WTC11 (cell line): ENCODE measurements around the gene COL5A3. TPM values are rescaled to one million over a fixed set of nuclear protein-coding genes. Genes with fewer than 3 reads are reported as not detected.

Experiments used
- ATAC-seq: fragments of 200-7000 bp; cut with Tn5 transposase; 2 replicates; pipeline ENCODE4 v1.10.0; 2021; ENCODE audit warnings: mild to moderate bottlenecking, moderate library complexity
- CTCF ChIA-PET: fragments of 300-600 bp; sonication (Branson Sonifier 250); formaldehyde crosslinking; loops from one replicate; lab custom pipeline; 2021; ENCODE audit warnings: antibody characterized with exemption; lab: Charles Lee
- POLR2A ChIA-PET: fragments of 350-600 bp; sonication (Branson Sonifier 250); formaldehyde crosslinking; loops from one replicate; lab custom pipeline; 2021; ENCODE audit warnings: antibody characterized with exemption; lab: Charles Lee
- DNase-seq: peaks from one replicate; pipeline ENCODE4 v3.0.0; 2021; ENCODE audit warnings: low spot score
- H3K27ac Mint-ChIP-seq: 2 replicates; pipeline ENCODE4 v1.8.0; 2021; ENCODE audit warnings: mixed read lengths
- H3K27me3 Mint-ChIP-seq: 2 replicates; pipeline ENCODE4 v1.8.0; 2021; ENCODE audit warnings: low read depth, mild to moderate bottlenecking, moderate library complexity, mixed read lengths
- H3K36me3 Mint-ChIP-seq: 2 replicates; pipeline ENCODE4 v1.8.0; 2021; ENCODE audit warnings: mixed read lengths
- H3K4me1 Mint-ChIP-seq: 2 replicates; pipeline ENCODE4 v1.8.0; 2022; ENCODE audit warnings: mixed read lengths
- H3K4me3 Mint-ChIP-seq: 2 replicates; pipeline ENCODE4 v1.8.0; 2021; ENCODE audit warnings: mild to moderate bottlenecking, moderate library complexity, mixed read lengths
- H3K9me3 Mint-ChIP-seq: 2 replicates; pipeline ENCODE4 v1.8.0; 2021; ENCODE audit warnings: mixed read lengths
- AFF4 ChIP-seq: sonication (generic); formaldehyde crosslinking; IDR thresholded peaks from 2 replicates; pipeline ENCODE4 v1.8.1; 2023; ENCODE audit warnings: mild to moderate bottlenecking, missing genetic modification reagents, borderline replicate concordance
- ATF1 ChIP-seq: sonication (generic); formaldehyde crosslinking; IDR thresholded peaks from 2 replicates; pipeline ENCODE4 v1.8.1; 2023; ENCODE audit warnings: mild to moderate bottlenecking, moderate library complexity, missing genetic modification reagents
- CDX4 ChIP-seq: fragments of 250-450 bp; sonication (Bioruptor Pico); IDR thresholded peaks from 2 replicates; pipeline ENCODE4 v1.9.0; 2021; ENCODE audit warnings: moderate library complexity, mild to moderate bottlenecking, inconsistent platforms, borderline replicate concordance
- CREM ChIP-seq: sonication (generic); formaldehyde crosslinking; IDR thresholded peaks from 2 replicates; pipeline ENCODE4 v1.8.1; 2022; ENCODE audit warnings: mild to moderate bottlenecking, missing genetic modification reagents, moderate library complexity
- E2F4 ChIP-seq: sonication (generic); formaldehyde crosslinking; IDR thresholded peaks from 2 replicates; pipeline ENCODE4 v1.8.1; 2022; ENCODE audit warnings: low read depth, mild to moderate bottlenecking, moderate library complexity, missing genetic modification reagents, borderline replicate concordance
- FOXP4 ChIP-seq: sonication (generic); formaldehyde crosslinking; IDR thresholded peaks from 2 replicates; pipeline ENCODE4 v1.8.0; 2022; ENCODE audit warnings: mild to moderate bottlenecking, missing genetic modification reagents
- JAZF1 ChIP-seq: fragments of 250-450 bp; sonication (Bioruptor Pico); IDR thresholded peaks from 2 replicates; pipeline ENCODE4 v1.9.0; 2021; ENCODE audit warnings: moderate library complexity, mild to moderate bottlenecking, inconsistent platforms
- MYBL2 ChIP-seq: sonication (generic); formaldehyde crosslinking; IDR thresholded peaks from 2 replicates; pipeline ENCODE4 v1.8.1; 2023; ENCODE audit warnings: mild to moderate bottlenecking, moderate library complexity, missing genetic modification reagents
- NFATC4 ChIP-seq: fragments of 250-450 bp; sonication (Bioruptor Pico); IDR thresholded peaks from 2 replicates; pipeline ENCODE4 v1.9.0; 2021; ENCODE audit warnings: mild to moderate bottlenecking
- RELA ChIP-seq: sonication (generic); formaldehyde crosslinking; IDR thresholded peaks from 2 replicates; pipeline ENCODE4 v1.8.1; 2022; ENCODE audit warnings: missing genetic modification reagents, mild to moderate bottlenecking, borderline replicate concordance
- SMAD4 ChIP-seq: sonication (generic); formaldehyde crosslinking; IDR thresholded peaks from 2 replicates; pipeline ENCODE4 v1.8.0; 2022; ENCODE audit warnings: mild to moderate bottlenecking, missing genetic modification reagents
- TCF7 ChIP-seq: sonication (generic); formaldehyde crosslinking; IDR thresholded peaks from 2 replicates; pipeline ENCODE4 v1.8.0; 2022; ENCODE audit warnings: mild to moderate bottlenecking, low read depth, missing genetic modification reagents, moderate library complexity
- ZNF281 ChIP-seq: sonication (generic); formaldehyde crosslinking; IDR thresholded peaks from 2 replicates; pipeline ENCODE4 v1.8.0; 2023; ENCODE audit warnings: mild to moderate bottlenecking, missing genetic modification reagents
- ZNF532 ChIP-seq: fragments of 250-450 bp; sonication (Bioruptor Pico); IDR thresholded peaks from 2 replicates; pipeline ENCODE4 v1.9.0; 2021; ENCODE audit warnings: mild to moderate bottlenecking, borderline replicate concordance
- total RNA-seq: library from RNA; stranded (reverse); gene quantifications from 3 replicates; pipeline ENCODE4 v1.2.3, GENCODE V29; 2021

COL5A3 gene
- total RNA-seq, 1 experiment from 2014 or later, result 0.81 TPM

GRCh38 chr19:10013834-10014618 lies 3.7 kb upstream of the COL5A3 start:
- ChIA-PET CTCF (interaction anchor here (1.3 to 7.8 kb wide), 2 partner anchors 13 kb away, joined by 7 to 66 read pairs; no protein-coding TSS in a partner anchor), POLR2A (no interaction called here)
- H3K36me3 Mint-ChIP-seq, result no peaks in the 10 kb centered on the region
- DNase-seq (no peak), ATAC-seq (no peak)
- peaks cover 5% of the 10 kb centered on the region for H3K4me1 Mint-ChIP-seq
- no peak for TF ChIP-seq E2F4
- no peak for TF ChIP-seq JAZF1
- no peak for TF ChIP-seq FOXP4 (CRISPR knock-in tag)
- TF ChIP-seq ZNF281 (CRISPR knock-in tag), result no peak
- no peak for TF ChIP-seq ZNF532 (CRISPR knock-in tag)
- TF ChIP-seq MYBL2 (CRISPR knock-in tag), result no peak
- no peak for TF ChIP-seq CDX4
- TF ChIP-seq TCF7 (CRISPR knock-in tag), result no peak
- TF ChIP-seq SMAD4, result no peak
- TF ChIP-seq ATF1 (CRISPR knock-in tag), result no peak
- H3K9me3 Mint-ChIP-seq, result no peaks in the 10 kb centered on the region
- H3K4me3 Mint-ChIP-seq, result no peak overlapping the region
- H3K27ac Mint-ChIP-seq, result no peak overlapping the region
- H3K27me3 Mint-ChIP-seq, result peaks cover 47% of the 10 kb centered on the region

- ChIA-PET CTCF (interaction anchor here (1.3 to 7.8 kb wide), 2 partner anchors 12 to 14 kb away, joined by 7 to 66 read pairs; no protein-coding TSS in a partner anchor), POLR2A (no interaction called here)
- Mint-ChIP-seq H3K4me3 (no peak within 1 kb of the TSS), H3K4me1 (peaks cover 10% of the 10 kb centered on the region), H3K36me3 (no peaks in the 10 kb centered on the region), H3K27me3 (peaks cover 54% of the 10 kb centered on the region), H3K27ac (no peak within 1 kb of the TSS), H3K9me3 (no peaks in the 10 kb centered on the region)
- no peak for ATAC-seq
- DNase-seq, result no peak
- TF ChIP-seq NFATC4 (CRISPR knock-in tag), result no peak
- TF ChIP-seq RELA, result no peak
- TF ChIP-seq AFF4 (CRISPR knock-in tag), result no peak
- no peak for TF ChIP-seq FOXP4 (CRISPR knock-in tag)
- no peak for TF ChIP-seq CREM
- TF ChIP-seq E2F4, result no peak
Measured at GRCh38 chr19:10013316-10013715, 3.0 kb upstream of the COL5A3 start, which contains the start of gene RDH8. RDH8 (plus strand) TSS chr19:10013483; CDS start chr19:10013498, 15 bp downstream.
